ENCODE results near the gene ISL2. TPM values are rescaled to one million over a fixed set of nuclear protein-coding genes. Genes with fewer than 3 reads are reported as not detected.

ISL2 gene
- total RNA-seq, 1 experiment from 2014 or later, result 4.0 TPM

DNA sequence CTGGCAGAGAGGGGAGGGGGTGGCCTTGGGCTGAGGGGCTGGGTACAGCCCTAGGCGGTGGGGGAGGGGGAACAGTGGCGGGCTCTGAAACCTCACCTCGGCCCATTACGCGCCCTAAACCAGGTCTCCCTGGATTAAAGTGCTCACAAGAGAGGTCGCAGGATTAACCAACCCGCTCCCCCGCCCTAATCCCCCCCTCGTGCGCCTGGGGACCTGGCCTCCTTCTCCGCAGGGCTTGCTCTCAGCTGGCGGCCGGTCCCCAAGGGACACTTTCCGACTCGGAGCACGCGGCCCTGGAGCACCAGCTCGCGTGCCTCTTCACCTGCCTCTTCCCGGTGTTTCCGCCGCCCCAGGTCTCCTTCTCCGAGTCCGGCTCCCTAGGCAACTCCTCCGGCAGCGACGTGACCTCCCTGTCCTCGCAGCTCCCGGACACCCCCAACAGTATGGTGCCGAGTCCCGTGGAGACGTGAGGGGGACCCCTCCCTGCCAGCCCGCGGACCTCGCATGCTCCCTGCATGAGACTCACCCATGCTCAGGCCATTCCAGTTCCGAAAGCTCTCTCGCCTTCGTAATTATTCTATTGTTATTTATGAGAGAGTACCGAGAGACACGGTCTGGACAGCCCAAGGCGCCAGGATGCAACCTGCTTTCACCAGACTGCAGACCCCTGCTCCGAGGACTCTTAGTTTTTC, 4.9 kb downstream of the ISL2 start:
- DNase-seq (ENCODE audit: low read depth in 1 of 2, low spot score in 2 of 2), result no peak
- peaks cover 16% of the 10 kb centered on the region for H3K4me1 ChIP-seq (replicated peaks)
- no peaks in the 10 kb centered on the region for H3K9me3 ChIP-seq (replicated peaks)
- no peaks in the 10 kb centered on the region; the same call in 1 of the 2 replicates for H3K36me3 ChIP-seq
- peaks cover 33% of the 10 kb centered on the region for H3K27me3 ChIP-seq (replicated peaks)
- no peak overlapping the region for H3K27ac ChIP-seq
- no peak overlapping the region for H3K4me3 ChIP-seq

DNA sequence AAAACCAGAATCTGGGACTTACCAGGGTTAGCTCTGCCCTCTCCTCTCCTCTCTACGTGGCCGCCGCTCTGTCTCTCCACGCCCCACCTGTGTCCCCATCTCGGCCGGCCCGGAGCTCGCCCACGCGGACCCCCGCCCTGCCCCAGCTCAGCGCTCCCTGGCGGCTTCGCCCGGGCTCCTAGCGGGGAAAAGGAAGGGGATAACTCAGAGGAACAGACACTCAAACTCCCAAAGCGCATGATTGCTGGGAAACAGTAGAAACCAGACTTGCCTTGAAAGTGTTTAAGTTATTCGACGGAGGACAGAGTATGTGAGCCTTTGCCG, 5.4 kb downstream of the ISL2 start:
- Histone ChIP-seq H3K4me3 (no peak overlapping the region), H3K9me3 (replicated peaks) (no peaks in the 10 kb centered on the region), H3K27ac (no peak overlapping the region), H3K27me3 (replicated peaks) (peaks cover 33% of the 10 kb centered on the region), H3K4me1 (replicated peaks) (peaks cover 16% of the 10 kb centered on the region), H3K36me3 (no peaks in the 10 kb centered on the region; the same call in 1 of the 2 replicates)
- no peak for DNase-seq (ENCODE audit: low read depth in 1 of 2, low spot score in 2 of 2)

DNA sequence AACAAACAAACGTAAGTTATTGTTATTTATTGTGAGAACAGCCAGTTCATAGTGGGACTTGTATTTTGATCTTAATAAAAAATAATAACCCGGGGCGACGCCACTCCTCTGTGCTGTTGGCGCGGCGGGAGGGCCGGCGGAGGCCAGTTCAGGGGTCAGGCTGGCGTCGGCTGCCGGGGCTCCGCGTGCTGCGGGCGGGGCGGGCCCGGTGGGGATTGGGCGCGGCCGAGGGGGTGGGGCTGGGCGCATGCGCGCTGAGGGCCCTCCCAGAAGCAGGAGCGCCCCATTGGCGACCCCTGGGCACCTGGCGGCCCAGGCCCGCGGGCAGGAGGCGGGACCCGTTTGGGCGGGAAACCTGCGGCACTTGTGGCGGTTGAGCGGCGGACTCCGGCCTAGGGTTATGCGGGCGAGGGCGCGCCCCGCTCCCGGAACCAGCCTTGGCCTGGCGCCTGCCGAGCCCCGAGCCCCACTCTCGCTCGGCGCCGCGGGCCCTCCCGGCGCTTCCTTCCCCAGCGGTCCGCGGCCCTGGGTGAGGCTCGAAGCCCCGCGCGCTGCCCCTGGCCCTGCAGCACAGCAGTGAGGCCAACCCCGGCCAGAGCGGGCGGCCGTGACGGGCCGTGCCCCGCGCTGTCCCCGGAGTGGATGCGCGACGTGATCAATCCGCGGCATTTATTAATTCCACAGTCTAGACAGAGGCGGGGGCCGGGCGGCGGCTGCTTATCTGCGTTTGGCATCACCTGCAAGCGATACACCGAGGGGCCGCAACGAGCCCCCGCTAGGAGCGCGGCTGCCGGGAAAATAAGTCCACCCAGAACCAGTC, 6.0 kb downstream of the ISL2 start:
- no peak overlapping the region for H3K4me3 ChIP-seq
- no peak for DNase-seq (ENCODE audit: low read depth in 1 of 2, low spot score in 2 of 2)

DNA sequence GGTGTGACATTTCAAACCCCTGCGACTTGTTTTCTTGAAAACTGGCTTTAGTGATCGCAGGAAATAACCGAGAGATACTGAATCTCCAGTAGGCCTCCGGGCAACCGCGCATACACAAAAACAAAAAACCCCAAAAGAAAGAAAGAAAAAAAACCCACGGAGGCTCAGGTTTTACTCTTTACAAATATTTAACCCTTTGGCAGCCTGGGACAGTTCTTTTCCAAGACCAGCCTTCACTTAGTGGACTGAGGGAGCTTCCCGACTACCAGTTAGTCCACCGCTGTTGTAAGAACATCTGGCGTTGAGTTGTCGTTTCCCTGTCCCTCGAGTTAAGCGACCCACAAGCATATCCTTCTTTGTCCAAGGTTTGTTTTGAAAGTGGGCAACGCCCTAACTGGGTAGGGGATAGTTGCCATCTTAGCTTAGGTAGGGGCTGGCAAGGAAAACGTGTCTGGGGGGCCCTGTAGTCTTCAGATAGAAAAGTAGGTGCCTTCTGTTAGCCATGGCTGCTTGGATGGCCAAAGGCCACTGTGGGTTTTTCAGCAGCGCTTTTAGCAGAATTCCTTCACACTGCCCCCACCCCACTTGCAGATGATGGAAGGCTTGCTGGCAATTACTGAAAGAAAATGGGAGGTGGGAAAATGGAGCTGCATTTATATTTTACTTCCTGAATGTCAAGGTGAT, 6.9 kb downstream of the ISL2 start:
- H3K4me1 ChIP-seq (replicated peaks), result peaks cover 12% of the 10 kb centered on the region
- no peak overlapping the region for H3K27ac ChIP-seq
- no peak overlapping the region for H3K4me3 ChIP-seq
- H3K9me3 ChIP-seq (replicated peaks), result no peaks in the 10 kb centered on the region
- H3K36me3 ChIP-seq, result no peaks in the 10 kb centered on the region; the same call in 1 of the 2 replicates
- H3K27me3 ChIP-seq (replicated peaks), result peaks cover 33% of the 10 kb centered on the region
- no peak for DNase-seq (ENCODE audit: low read depth in 1 of 2, low spot score in 2 of 2)

More for the DNA sequence above, 6.0 kb downstream of the ISL2 start:
- Histone ChIP-seq H3K36me3 (no peaks in the 10 kb centered on the region; the same call in 1 of the 2 replicates), H3K27ac (no peak overlapping the region), H3K4me1 (replicated peaks) (peaks cover 13% of the 10 kb centered on the region), H3K27me3 (replicated peaks) (peaks cover 33% of the 10 kb centered on the region), H3K9me3 (replicated peaks) (no peaks in the 10 kb centered on the region)

DNA sequence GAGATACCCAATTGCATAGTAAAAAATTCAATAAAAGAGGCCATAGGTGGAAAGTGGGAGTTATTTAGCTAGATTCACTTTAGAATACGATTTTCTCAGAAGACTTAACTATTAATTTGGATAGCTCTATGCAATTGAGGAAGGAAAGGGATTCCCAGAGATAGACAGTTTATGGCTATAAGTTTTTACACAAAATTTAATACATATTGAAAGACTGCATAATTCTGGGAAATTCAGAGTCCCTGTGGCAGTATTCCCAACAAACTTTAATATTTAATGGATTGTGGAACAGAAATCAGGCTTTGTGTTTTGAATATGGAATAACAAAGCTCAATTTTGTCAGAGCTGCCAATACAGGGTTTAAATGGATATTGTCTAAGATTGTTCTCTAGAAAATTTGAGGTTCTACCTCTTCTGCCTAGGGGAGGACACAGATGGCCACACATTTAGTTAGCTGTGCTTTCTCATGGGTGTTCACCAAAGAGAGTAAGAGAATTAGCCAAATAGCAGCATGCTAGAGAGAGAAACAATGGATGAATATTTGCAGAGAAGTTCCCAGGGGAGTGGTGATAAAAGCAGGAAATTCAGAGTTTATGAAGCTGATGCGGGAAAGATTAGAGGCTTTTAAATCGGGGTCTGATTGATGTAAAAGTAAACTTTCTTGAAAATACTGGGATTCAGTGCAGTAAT, 8.5 kb downstream of the ISL2 start:
- no peak for DNase-seq (ENCODE audit: low read depth in 1 of 2, low spot score in 2 of 2)
- peaks cover 12% of the 10 kb centered on the region for H3K4me1 ChIP-seq (replicated peaks)

DNA sequence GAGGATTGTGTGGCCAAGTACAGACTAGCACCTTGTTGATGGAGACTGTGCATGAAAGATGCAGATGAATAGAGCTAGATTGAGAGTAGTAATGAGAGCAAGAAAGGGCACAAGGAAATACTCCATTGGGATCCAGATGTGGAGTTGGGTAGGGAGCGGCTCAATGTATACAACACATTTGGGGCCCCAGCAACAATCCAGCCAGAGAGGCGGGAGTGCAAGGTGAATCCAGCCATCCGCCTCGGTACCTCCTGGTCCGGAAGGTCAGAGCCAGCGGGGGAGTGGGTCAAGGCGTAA, 9.0 kb downstream of the ISL2 start:
- DNase-seq (ENCODE audit: low read depth in 1 of 2, low spot score in 2 of 2), result no peak
- Histone ChIP-seq H3K27ac (no peak overlapping the region), H3K36me3 (no peaks in the 10 kb centered on the region; the same call in 1 of the 2 replicates), H3K27me3 (replicated peaks) (peaks cover 17% of the 10 kb centered on the region), H3K4me3 (no peak overlapping the region), H3K4me1 (replicated peaks) (peaks cover 8% of the 10 kb centered on the region), H3K9me3 (replicated peaks) (no peaks in the 10 kb centered on the region)

More for the DNA sequence above, 8.5 kb downstream of the ISL2 start:
- Histone ChIP-seq H3K27ac (no peak overlapping the region), H3K9me3 (replicated peaks) (no peaks in the 10 kb centered on the region), H3K27me3 (replicated peaks) (peaks cover 22% of the 10 kb centered on the region), H3K4me3 (no peak overlapping the region), H3K36me3 (no peaks in the 10 kb centered on the region; the same call in 1 of the 2 replicates)

DNA sequence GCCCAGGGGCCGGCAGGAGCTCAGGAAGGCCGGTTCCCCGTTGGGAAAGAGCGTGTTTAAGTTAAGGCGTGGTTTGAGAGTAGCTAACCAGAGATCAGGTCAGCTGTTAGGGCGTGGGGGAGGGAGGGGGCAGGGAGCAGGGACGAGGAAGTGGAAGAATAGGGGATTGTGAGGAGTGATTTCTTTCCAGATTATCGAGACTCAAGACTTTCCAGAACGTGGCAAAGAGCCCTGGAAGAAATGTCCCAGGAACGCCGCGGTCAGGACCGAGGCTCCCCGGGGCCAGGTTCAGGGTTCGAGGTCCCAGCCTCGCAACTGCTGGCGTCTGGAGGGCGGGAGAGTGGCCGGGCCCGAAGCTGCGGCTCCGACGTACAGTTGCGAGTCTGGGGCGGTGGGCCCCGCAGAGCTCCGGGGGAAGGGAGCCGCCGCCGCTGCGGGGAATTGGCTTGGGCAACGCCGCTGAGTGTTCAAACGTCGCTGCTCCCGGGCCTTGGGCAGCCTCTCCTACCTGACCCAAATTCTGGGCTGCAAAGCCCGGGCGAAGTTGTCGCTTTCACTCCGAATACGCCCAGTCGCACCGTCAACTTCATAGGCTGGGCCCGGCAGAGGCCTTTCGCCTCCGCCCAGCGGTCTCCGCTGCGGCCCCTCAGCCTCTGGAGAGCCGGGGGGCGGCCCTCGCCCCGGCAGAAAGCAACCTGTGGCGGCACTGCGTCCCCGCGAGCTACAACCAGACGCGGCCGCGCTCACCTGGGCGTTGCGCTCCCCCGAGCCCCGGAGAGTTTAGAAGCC, 9.5 kb downstream of the ISL2 start:
- Histone ChIP-seq H3K4me1 (replicated peaks) (peaks cover 3% of the 10 kb centered on the region), H3K9me3 (replicated peaks) (no peaks in the 10 kb centered on the region), H3K27me3 (replicated peaks) (peaks cover 12% of the 10 kb centered on the region), H3K27ac (no peak overlapping the region), H3K4me3 (no peak overlapping the region), H3K36me3 (no peaks in the 10 kb centered on the region; the same call in 1 of the 2 replicates)
- no peak for DNase-seq (ENCODE audit: low read depth in 1 of 2, low spot score in 2 of 2)

DNA sequence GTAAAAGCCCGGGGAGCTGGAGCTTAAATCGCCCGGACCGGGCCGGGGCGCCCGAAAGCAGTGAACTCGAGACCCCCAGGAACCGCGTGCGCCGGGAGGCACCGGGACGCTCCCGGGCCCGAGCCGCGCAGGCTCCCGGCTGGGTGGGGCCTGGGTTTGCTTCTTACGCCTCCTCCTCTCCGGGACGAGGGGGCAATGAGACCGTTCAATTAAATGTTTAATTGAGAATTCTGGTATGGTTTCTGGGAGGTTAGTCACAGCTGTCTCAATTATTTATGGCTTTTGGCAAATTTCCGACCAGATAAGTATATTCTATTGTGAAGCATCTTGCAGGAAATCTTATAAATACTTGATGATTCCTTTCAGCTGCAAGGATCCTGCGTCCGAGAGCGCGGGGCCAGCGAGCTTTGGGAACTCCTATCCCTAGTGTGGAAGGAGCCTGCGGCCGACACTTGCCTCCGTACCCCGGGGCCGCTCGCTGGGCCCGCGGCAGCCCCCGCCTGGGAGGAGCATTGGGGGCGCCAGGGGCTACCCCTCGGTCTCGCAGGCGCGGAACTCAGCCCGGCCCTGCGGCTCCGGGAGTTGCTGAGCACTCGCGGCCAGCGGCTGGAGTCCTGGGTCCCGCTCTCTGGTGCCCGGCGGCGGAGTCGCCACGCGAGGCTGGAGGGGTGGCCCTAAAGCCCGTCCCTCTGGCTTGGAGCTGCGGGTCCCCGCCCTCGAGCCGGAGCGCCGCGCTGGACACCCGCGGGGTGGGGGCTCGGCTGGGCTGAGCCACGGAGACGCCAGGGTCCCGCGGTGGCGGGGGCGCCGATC, 10.3 kb downstream of the ISL2 start:
- DNase-seq (ENCODE audit: low read depth in 1 of 2, low spot score in 2 of 2), result no peak
- no peaks in the 10 kb centered on the region; the same call in none of the 2 replicates for H3K4me1 ChIP-seq (replicated peaks)
- peaks cover 6% of the 10 kb centered on the region for H3K27me3 ChIP-seq (replicated peaks)
- no peak overlapping the region for H3K4me3 ChIP-seq
- no peak overlapping the region for H3K27ac ChIP-seq
- H3K36me3 ChIP-seq, result no peaks in the 10 kb centered on the region; the same call in 1 of the 2 replicates
- no peaks in the 10 kb centered on the region for H3K9me3 ChIP-seq (replicated peaks)

DNA sequence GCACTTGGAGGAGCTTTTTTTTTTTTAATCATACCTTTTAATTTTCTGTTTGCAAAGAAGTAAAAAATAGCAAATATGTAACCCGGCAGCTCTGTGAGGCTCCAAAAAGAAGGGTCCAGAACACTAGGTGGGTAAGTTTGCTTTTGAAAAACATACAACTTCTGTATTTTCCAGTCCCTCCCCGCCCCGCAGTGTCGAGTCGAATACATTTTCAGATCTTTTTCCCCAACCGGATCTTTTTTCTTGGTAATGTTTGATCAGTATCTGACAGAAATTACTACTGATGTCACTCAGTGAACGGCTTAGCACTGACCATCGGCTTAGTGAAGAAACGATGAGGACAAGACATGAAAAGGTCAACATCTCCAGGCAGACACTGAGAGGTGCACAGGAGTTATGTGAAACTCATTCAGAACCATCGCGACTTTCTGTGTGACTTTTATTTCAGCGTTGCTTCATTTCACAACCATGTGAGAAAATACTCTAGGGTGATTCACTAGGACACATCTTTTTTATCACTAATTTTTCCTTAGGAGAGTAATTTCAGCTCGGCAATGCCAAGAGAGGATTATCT, 11.0 kb downstream of the ISL2 start:
- no peak for DNase-seq (ENCODE audit: low read depth in 1 of 2, low spot score in 2 of 2)
- Histone ChIP-seq H3K9me3 (replicated peaks) (no peaks in the 10 kb centered on the region), H3K36me3 (no peaks in the 10 kb centered on the region), H3K27ac (no peak overlapping the region), H3K4me1 (replicated peaks) (no peaks in the 10 kb centered on the region; the same call in 1 of the 2 replicates), H3K27me3 (replicated peaks) (peaks cover 2% of the 10 kb centered on the region; the same call in 1 of the 2 replicates), H3K4me3 (no peak overlapping the region)

DNA sequence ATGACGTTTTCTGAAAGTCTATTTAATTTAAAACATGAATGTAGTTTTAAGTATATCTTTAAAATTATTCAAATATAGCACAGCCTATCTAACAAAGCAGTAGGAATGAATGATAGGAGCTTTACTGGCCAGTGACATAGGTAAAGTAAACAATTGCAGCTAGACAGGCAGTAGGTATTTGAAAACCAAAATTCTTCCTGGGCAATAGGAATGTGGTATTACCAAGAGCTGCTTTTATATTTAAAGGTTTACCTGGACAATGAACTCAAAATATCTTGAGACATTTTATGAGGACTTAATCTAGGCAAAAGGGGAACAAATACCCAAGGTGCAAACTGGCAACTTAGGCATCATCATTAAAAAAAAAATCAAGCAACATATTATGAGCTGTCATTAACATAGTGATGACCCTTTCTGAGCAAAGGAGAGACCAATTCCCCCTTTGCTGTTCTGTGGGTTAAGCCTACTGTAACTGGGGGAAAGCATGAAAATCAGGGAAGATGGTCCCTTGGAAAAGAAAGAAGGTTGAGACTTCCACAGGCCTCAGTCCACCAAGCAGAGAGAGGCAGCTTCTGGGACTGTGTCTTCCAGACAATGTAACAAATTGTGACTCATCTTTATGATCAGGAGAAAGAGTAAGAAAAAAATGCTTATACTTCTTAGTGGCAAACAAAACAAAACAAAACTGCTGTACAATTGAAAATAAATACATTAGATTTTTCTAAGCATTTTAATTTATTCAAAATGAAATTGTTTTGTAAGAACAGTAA, 12.9 kb downstream of the ISL2 start:
- H3K27ac ChIP-seq, result no peak overlapping the region

DNA sequence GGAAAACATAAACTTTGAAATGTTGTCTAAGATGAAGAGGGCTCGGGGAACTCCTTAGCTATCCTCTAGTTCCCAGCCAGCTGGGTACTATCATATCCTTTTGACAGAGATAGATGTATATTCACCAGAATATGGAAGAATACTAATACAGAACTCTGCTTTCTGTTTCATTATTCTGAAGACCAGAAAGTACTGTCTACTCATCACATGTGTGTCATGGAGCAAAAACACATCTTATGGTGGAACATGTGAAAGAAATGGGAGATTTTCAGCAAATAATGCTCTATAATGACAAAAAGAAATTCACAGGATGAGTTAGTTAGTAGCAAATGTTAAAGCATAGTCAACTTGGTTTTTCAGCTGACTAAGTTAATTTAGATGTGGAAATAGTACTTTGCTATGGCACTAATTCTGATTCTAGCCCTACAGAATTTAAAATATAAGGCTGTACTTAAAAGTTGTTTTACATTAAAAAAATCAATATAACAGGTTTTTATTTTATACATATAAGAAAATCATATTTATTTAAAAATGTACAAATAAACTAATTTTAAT, 16.5 kb downstream of the ISL2 start:
- no peak overlapping the region for H3K4me3 ChIP-seq
- H3K4me1 ChIP-seq (replicated peaks), result no peaks in the 10 kb centered on the region; the same call in 1 of the 2 replicates
- no peaks in the 10 kb centered on the region for H3K27me3 ChIP-seq (replicated peaks)
- no peak for DNase-seq (ENCODE audit: low read depth in 1 of 2, low spot score in 2 of 2)
- no peak overlapping the region for H3K27ac ChIP-seq
- H3K9me3 ChIP-seq (replicated peaks), result no peaks in the 10 kb centered on the region
- no peaks in the 10 kb centered on the region for H3K36me3 ChIP-seq

More for the DNA sequence above, 12.9 kb downstream of the ISL2 start:
- no peaks in the 10 kb centered on the region; the same call in 1 of the 2 replicates for H3K4me1 ChIP-seq (replicated peaks)
- H3K27me3 ChIP-seq (replicated peaks), result peaks cover 2% of the 10 kb centered on the region; the same call in 1 of the 2 replicates
- no peaks in the 10 kb centered on the region for H3K9me3 ChIP-seq (replicated peaks)
- no peak overlapping the region for H3K4me3 ChIP-seq
- H3K36me3 ChIP-seq, result no peaks in the 10 kb centered on the region
- DNase-seq (ENCODE audit: low read depth in 1 of 2, low spot score in 2 of 2), result peak in 1 of 2 experiments; percentile 29
